ENCODE measurements around the gene MATCAP1. TPM values are rescaled to one million over a fixed set of nuclear protein-coding genes. Genes with fewer than 3 reads are reported as not detected.

The MATCAP1 gene
- total RNA-seq, 1 experiment from 2014 or later = 51.2 TPM

DNA sequence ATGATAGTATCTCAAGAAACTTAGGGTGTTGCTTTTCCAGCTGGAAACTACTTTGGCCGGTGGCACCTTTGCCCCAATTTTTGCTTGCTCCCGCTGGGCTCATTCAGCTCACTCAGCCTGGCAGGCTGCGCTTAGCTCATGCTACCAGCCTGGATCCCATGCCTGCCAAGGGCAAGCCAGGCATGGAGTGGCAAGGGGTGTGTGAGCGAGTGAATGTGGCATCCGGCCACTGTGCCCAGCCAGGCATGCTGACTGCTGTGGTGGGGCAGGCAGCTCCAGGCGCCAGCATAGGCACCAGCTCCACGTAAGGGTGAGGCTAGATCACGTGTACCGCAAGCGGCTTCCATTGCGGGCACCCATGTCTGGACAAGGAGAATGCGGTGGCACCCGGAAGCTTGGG lies 42.4 kb downstream of the MATCAP1 start:
- H3K27ac Mint-ChIP-seq = no peak overlapping the region
- no peaks in the 10 kb centered on the region for H4K20me1 ChIP-seq (ENCODE audit: control insufficient read depth, insufficient read depth, insufficient read length)
- H3K27ac ChIP-seq (ENCODE audit: insufficient read length, low read depth, low read length) = no peak overlapping the region
- H4K8ac ChIP-seq (replicated peaks; ENCODE audit: insufficient read length, low read depth, low read length) = no peak overlapping the region
- H3K23ac ChIP-seq (ENCODE audit: insufficient read length, low read depth, low read length) = no peak overlapping the region
- TF ChIP-seq, protein P1, sequence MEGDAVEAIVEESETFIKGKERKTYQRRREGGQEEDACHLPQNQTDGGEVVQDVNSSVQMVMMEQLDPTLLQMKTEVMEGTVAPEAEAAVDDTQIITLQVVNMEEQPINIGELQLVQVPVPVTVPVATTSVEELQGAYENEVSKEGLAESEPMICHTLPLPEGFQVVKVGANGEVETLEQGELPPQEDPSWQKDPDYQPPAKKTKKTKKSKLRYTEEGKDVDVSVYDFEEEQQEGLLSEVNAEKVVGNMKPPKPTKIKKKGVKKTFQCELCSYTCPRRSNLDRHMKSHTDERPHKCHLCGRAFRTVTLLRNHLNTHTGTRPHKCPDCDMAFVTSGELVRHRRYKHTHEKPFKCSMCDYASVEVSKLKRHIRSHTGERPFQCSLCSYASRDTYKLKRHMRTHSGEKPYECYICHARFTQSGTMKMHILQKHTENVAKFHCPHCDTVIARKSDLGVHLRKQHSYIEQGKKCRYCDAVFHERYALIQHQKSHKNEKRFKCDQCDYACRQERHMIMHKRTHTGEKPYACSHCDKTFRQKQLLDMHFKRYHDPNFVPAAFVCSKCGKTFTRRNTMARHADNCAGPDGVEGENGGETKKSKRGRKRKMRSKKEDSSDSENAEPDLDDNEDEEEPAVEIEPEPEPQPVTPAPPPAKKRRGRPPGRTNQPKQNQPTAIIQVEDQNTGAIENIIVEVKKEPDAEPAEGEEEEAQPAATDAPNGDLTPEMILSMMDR (conservative IDR thresholded peaks at IDR 0.05) = no peak
- no peak overlapping the region for H2BK20ac ChIP-seq (ENCODE audit: low read depth, low read length, poor library complexity, severe bottlenecking)
- no peak overlapping the region for H2AFZ ChIP-seq (ENCODE audit: low read length)
- H3K27me3 ChIP-seq (ENCODE audit: insufficient read depth, low read length) = no peaks in the 10 kb centered on the region
- no peak overlapping the region for H3K4ac ChIP-seq (ENCODE audit: low read depth, low read length)
- H3K9me3 Mint-ChIP-seq = no peaks in the 10 kb centered on the region
- H4K91ac ChIP-seq (ENCODE audit: insufficient read length, low read depth, low read length) = no peak overlapping the region
- H4K5ac ChIP-seq (ENCODE audit: insufficient read length, low read depth, low read length) = no peak overlapping the region
- H3K9ac ChIP-seq (ENCODE audit: extremely low read depth, insufficient read length, low read length) = no peak overlapping the region
- peaks cover 13 to 87% (median 64%) of the 10 kb centered on the region in 3 experiments; a peak in 6 of 7 replicates for H3K36me3 Mint-ChIP-seq (ENCODE audit: insufficient read depth in 1 of 3, low read depth in 3 of 3)
- no peaks in the 10 kb centered on the region for H3K79me2 ChIP-seq (ENCODE audit: insufficient read depth, low read length)
- H3K56ac ChIP-seq (ENCODE audit: insufficient read length, low read depth, low read length) = no peak overlapping the region
- H3K79me1 ChIP-seq (ENCODE audit: insufficient read depth, low read depth, low read length, poor library complexity, severe bottlenecking) = no peaks in the 10 kb centered on the region
- no peaks in the 10 kb centered on the region for H3K23me2 ChIP-seq (ENCODE audit: insufficient read length, low read depth, low read length, poor library complexity, severe bottlenecking)
- H2BK12ac ChIP-seq (ENCODE audit: insufficient read length, low read depth, low read length) = no peak overlapping the region
- no peaks in the 10 kb centered on the region for H3K27me3 Mint-ChIP-seq (ENCODE audit: low read depth)
- H3K4me1 Mint-ChIP-seq = no peaks in the 10 kb centered on the region
- no peak overlapping the region for H3K4me3 Mint-ChIP-seq
- H2AK5ac ChIP-seq (ENCODE audit: insufficient read length, low read length) = no peak overlapping the region
- H2BK120ac ChIP-seq (ENCODE audit: low read depth, low read length, poor library complexity, severe bottlenecking) = no peak overlapping the region
- H3K4me1 ChIP-seq (ENCODE audit: insufficient read depth, low read length) = no peaks in the 10 kb centered on the region
- no peak for DNase-seq
- H2BK15ac ChIP-seq (ENCODE audit: low read depth, low read length) = no peak overlapping the region
- no peak overlapping the region for H3K18ac ChIP-seq (ENCODE audit: insufficient read length, low read depth, low read length)
- H3K4me2 ChIP-seq (ENCODE audit: insufficient read depth, insufficient read length, low read length) = no peak overlapping the region
- H3K9me3 ChIP-seq (ENCODE audit: control insufficient read depth, low read depth, low read length) = no peaks in the 10 kb centered on the region
- no peak overlapping the region for H2BK5ac ChIP-seq (ENCODE audit: insufficient read length, low read length)
- H3K14ac ChIP-seq (ENCODE audit: insufficient read depth, low read length) = no peak overlapping the region
- no peak overlapping the region for H3T11ph ChIP-seq (ENCODE audit: low read length)
- no CpG with 5 or more reads among the region's 13 CpGs for WGBS (ENCODE audit: extremely low coverage, insufficient read length, low lambda C conversion rate)

All from H9 (cell line).